Measurements from ENCODE around the gene KCND3.

KCND3 gene

DNA sequence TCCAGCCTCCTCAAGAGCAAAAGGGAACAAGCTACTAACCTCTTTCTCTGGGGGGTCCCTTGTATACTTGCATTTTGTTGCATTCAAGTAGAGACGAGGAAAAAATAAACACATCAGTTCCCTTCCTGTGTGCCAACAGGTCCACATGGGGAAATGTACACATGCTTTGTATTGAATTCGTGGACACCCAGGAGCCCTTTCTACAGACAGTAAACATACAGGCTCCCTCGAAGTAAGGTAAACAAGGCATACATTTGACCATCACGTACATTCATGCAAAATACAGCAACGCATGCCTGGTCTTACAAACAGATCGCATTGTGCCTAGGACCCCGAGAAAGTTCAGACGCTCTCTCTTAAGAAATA, 1.1 kb downstream of the KCND3 start:
- DNase-seq, result no peak

DNA sequence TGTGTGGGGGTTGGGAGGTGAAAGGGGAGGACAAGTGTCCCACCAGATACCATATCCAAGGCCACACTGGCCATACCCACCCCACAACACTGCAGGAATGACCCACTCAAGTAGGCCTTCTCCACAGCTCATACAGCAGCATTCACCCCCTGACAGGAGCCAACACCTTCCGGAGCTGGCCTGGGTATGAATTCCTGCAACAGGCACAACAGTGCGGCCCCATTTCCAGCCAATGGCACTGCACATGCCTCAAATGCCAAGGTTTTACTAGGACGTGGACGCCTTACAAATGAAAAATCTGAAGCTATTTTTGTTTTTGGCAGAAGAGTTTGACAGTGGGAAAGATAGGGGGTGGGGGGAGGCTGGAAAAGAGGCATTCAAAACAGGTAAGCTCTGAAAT, 2.0 kb downstream of the KCND3 start:
- no peak for DNase-seq

DNA sequence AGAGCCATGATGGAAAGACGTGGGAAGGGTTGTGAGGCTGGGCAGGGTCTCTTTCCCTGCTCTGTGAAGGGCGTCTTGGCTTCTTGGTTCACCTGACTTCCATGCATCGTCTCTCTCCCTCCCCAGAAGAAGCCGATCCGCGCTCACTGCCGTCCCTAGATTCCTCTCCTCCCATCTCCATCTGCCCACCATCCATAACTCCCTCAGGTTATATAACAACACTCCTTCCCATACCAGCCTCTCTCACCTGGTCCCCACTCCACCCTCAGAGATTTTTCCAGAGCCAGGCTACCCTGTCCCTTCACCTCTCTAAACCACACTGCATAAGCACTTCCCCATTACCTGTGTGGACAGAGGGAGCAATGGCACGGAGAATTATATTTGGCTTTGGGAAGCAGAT, 6.0 kb downstream of the KCND3 start:
- DNase-seq, result no peak

DNA sequence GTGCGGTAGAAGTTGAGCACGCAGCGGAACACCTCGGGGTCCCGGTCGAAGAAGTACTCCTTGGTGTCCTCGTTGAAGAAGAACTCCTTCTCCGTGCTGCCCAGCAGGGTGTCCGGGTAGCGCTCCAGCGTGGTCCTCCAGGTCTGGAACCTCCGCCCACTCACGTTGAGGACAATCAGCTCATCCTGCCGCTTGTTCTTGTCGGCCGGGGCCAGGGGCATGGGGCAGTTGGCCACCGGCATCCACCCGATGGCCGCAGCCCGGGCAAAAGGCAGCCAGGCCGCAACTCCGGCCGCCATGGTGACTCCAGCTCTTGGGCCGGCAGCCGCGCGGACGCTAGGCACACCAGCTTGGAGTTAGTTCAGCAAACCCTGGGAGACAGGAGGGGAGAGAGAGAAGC, 7.0 kb downstream of the KCND3 start:
- DNase-seq, result no peak

DNA sequence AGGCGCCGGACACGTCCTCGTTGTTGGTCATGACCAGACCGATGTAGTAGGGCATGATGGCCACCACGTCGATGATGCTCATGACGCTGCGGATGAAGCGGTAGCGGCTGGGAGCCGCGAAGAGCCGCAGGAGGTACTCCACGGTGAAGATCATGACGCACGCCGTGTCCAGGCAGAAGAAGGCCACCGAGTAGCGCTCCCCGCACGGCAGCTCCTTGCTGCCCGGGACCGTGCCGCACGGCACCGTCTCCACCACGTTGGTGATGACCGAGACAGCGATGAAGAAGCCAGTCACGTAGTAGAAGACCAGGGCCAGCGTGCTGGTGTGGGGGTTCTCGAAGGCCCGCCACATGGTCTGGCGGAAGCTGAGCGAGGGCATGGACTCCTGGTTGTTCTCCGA, 7.6 kb downstream of the KCND3 start:
- DNase-seq, result no peak

DNA sequence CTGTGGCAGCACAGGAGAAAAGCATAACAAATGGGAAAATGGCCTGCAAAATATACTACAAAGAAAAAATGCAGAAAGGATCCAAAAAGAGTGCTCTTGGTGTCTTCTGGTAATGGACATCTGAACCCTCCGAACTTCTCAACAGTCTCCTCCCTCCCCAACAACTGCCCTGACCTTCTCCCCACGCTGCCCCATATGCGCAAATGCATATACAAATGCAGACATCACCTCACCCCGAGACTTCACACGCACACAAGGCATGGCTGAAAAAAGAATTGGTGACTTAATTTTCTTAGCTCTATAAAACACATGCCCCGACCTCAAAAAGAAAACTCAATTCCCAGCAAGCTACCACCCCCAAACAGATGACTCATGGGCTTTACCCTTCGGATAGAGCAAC, 8.4 kb downstream of the KCND3 start:
- DNase-seq, result no peak

DNA sequence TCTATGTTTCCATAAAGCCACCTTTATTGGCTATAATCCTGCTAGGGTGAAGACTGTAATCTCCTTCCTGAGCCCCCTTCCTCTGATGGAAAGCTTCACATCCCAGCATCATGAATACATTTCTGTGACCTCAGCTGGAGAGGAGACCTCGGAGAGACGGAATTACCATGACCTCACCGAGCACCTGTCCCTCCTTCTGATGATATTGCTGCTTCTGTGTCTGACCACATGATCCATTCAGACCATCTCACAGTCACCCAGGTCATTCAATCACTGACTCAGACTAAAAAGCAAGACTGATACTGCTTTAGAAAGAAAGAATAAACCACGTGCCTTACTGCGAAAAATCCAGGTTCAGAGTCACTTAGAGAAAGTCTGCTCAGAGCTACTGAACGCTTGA, 8.8 kb downstream of the KCND3 start:
- DNase-seq, result no peak

DNA sequence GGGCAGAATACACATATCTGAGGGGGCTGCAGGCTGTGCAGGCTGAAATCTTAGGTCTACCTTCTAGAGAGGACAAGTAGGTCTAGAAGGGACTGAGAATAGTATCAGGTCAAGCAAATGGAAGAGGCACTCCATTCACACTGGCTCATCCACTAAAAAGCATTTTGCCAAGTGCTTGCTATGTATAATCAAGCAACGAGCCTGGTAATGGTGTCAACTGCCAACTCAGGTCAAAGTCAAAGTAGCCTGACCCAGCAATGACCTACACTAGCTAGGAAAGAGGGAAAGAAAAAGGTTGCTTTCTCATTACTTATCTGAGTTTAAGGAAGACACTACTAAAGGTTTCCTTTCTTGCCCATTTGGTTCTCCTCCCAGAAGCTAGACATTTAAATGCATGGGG, 10.8 kb downstream of the KCND3 start:
- no peak for DNase-seq

DNA sequence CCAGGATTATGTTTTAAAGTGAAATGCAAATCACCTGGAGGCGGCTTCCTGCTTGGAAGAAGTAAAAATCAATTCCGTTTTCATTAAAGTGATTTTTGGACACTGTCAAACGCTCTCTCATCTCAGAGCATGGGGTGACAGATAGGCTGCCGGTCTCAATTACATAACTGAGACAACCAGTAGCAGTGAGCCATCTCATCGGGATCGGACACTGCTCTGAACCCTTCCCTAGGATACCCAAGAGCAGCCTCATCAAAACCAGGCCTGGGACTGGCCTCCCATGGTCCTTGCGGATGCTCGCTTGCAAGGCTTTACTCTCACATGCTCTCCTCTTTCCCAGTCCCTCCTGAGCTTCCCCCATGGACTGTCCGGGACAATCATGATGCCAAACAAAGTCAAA, 12.1 kb downstream of the KCND3 start:
- no peak for DNase-seq

DNA sequence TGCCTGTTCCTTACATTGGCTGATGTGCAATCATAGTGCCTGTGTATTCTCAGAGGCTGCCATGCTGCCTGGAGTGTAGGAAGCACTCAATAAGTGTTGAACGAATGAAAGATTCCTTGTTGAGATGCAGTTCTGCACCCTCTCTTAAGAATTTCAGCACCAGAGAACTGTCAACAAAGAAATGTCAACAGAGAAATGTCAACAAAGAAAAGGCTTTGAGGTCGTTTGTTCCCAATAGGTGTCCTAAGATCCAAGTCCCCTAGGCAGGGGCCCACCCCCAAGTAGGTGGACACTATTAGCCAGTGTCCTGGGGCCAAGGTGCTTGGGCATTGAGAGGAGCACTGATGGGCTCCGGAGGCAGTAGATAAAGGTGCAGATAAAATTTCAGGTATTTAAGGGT, 12.6 kb downstream of the KCND3 start:
- no peak for DNase-seq

DNA sequence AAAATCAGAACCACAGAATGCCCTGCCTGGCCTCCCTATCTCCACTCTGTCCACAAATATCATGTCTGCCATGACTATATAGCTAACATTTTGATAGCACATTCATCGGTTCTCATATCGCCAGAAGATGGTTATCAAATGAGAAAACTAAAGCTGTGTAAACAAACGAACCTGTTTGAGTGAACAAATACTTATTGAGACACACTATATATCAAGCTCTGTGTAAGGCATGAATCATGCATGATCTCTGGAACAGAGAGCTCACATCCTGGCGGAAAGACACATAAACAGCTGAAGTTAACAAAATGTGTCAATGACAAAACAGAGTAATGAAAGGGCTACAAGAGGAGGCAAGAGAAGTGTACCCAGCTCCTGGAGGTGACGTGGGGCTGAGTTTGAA, 13.1 kb downstream of the KCND3 start:
- DNase-seq, result no peak

DNA sequence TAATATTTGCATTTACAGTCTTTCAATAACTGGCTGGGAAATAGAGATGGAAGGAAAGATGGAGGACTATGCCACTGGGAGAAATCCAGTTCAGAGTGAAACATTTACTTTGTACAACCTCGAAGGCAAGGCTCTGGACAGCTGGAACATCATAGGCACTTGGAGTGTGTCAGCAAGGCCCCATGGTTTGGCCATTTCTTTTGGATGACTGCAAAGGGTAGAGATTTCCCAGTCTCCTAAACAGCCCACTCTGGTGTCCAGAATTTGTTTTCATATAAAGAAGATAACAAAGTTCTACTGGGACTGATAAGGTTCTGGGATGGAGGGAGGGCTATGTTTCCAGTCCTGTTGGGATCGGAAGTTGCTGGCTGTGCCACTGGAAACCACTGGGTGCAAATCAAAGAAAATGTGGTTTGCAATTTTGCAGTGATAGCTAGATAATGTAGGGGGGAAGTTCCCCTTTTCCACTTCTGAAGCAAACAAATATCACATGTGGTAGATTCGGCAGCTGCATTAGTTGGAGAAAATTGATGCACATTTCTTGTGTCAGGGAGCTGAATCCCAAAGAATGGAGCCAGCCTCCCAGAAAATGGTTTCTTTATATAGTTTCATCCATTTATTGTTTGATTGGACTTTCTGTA, 16.2 kb downstream of the KCND3 start:
- no peak for DNase-seq

DNA sequence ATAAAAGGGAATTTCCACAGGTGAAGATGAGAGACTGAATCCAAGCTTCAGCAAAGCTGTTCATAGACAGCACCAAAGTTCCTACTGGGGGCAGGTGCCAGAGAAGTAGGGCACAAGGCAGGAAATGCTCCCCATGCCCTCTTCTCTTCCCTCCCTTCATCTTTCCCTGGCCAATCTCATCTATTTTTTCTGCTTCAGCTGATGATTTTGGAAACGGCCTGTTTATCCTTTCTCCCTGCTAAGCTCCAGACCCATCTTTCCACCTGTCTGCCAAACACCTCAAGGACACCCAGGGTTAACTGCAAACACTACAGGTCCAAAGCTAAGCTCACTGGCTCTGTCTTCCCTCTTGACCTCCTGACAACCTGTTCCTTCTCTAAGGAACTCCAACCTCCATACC, 18.1 kb downstream of the KCND3 start:
- DNase-seq, result no peak

DNA sequence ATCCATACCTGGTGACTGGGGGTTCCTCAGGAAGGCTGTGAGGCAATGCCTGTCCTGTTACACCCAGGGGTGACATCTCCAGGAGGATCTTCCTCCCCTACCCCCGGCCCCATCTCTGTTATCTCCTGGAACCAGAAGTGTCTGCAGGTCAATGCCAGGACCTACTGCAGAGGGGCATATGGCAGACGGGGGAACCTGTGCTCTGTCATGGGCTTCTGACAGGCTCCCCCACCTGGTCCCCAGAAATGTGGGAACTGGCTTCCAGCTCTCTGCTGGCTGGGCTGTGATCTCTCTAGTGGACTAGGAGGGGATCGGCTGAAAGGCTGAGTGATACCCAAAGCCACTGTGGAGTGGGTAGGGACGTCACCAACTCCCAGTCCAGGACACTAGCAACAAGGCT, 21.0 kb downstream of the KCND3 start:
- DNase-seq, result no peak

DNA sequence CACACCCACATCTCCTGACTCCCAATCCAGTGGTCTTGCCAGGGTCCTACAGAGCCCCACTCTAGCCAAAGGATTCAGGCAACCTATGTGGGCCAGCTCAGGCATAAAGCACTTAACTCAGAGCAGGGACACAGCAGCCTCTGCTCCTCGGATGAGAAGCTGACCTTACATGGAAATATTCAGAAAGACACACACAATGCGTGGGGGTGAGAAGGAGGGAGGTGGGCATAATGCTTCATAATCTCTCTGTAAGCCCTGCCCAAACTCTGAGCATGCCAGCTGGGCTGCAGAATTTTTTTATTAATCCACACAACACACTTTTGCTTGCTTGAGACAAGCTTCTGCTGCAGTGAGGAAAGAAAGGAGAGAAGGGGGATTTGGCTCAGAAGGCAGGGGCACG, 21.6 kb downstream of the KCND3 start:
- DNase-seq, result peak; percentile 58

DNA sequence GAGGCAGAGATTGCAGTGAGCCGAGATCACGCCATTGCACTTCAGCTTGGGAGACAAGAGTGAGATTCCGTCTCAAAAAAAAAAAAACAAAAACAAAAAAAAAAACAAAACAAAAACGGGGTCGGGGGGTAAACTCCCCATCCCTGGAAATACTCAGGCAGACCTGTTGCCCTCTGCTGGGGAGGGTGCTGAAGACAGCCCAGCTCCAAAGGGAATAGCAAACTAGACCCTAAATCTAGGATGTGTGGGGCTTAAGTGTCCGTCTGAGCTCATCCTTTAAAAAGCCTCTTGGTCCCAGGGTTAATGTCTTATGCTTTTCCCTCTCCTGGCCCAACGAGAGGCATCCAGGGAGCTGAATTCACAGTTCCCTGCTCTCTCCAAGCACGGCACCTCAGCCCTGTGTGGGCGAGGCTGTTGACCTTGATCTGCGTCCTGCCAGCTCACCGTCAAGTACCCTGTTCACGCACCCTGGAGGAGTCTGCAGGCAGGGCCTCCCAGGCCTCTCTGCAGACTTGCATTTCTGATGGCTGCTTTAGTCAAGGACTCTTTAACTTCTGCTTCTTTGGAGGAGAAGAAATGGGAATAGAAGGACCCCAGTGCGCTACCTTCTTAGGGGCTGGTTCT, 22.3 kb downstream of the KCND3 start:
- peak; percentile 31 for DNase-seq

DNA sequence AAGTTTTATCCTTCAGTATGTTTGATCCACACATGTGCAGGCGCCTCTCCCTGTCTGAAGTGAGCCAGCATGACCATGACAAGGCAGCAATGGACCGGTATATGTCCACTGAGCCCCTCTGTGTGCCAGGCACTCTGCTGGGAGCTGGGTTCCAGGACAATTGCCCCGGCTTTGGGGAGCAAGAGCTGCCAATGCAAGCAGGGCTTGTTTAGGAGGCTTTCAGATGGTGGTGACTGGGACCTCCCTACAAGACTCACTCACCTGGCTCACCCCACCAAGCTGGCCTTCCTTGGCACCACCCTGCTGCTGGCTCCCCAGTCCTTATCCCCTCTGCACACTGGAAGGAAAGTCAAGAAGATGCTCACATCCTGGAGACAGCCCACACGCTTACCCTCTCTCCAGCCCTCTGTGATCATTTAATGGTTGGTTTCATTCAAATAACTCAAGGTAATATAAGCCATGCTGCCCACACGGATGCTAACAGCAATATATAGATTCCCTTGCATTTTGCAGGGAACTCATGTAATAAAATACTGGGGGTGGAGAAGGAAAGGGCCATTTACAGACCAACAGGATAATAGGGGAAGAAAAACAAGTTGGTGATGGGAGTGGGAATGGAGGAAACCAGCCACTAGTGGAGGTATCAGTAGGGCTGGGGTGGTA, 23.6 kb downstream of the KCND3 start:
- DNase-seq, result no peak

DNA sequence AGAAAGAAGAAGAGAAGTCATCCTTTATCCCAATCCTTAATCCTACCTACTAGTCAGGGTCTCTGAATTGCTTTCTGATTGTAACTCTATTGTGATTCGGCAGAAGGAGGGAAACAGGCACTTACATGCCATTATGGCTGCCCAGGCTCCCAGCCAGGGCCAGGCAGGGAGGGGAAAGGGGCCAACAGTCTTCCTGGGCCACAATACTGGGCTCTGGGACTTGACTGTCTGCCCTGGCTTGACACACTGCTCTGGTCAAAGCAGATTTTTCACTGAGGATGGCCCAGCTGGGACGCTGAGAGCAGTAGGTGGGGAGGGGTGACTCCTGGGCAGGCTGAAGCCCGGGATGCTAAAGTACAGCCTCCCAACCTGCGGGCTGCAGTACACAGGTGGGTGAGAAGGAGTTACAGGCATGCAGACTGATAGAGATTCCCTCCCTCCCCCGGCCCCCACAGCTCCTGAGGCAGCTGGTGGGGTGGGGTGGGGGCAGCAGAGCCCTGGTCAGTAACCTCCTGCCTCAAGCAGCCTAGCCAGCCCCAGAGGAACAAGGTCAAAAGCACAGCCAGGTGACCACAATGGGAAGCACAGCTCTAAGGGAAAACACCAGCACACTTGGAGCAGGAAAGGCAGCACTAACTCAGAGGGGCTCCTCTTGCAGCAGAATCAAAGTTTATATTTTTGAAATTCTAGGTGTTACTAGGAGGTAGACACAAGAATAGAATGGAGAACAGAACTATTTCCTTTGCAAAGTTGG, 25.3 kb downstream of the KCND3 start:
- DNase-seq, result no peak

DNA sequence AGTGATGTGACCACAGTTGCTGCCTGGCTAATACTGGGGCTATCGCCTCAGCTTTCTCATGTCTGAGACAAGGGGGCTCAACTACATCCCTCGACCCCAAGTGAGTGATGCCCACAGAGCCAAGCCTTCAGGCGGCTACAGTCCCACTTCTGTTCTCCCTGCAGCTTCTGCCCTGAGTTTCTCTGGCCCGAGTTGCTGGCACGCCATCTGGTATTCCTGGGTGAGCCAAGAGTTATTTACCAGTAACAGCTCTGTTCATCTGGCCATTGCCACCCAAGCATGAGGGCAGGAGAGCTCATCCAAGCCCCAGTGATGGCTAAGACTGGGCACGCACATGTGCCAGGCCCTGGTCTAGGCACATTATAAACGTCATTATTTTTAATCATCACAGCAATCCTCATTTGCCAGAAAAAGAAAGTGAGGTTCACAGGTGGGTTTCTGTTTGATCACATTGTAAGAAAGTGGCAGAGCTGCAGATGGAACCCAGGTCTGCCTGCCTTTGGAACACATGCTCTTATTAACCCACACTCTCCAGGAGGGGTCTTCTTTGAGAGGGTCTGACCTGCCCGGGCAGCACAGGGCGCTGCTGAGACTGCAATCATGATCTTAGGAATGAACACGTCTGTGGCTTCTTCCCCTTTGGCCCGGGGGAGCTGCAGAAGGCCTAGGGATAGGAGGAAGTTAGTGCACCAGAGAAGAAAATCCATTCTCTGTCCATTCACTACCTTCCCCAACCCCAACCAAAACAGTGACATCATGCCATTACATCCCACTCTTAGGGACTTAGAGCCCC, 27.5 kb downstream of the KCND3 start:
- DNase-seq, result no peak

DNA sequence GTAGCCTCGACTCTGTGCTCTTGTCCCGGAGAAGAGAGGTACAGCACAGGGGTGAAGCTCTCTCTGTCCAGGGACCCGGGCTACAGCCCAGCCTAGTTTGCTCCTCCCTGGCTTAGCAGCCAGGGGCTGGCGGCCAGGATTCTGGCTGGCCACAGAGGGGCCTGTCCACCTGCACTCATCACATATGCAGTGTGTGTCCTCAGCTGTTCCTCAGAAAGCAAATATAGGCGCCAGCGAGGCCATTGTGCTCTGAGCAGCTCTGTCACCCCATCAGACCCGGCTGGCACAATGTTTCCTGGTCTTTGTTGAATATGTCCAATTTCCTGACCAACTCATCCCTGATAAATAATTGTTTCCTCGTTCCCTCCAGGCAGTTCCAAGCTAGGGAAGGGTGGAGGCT, 28.5 kb downstream of the KCND3 start:
- DNase-seq, result no peak

DNA sequence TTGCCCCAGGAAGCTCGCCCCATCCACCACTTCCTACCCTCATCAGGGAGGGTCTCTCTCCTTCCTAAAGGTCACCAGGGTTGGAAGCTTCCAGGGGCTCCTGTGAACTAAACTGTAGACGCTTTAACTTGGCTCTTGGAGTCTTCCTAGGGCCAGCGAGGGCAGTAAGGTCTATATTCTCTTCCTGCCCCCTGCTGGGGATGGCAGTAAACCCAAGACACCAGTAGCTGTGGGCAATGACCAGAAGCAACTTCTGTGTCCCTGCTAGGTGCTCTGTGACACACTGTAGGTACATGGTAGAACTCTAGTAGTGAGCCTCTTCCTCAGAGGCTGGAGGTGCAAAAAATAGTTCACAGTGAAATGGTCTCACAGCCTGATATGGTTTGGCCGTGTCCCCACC, 30.0 kb downstream of the KCND3 start:
- DNase-seq, result peak; percentile 57

DNA sequence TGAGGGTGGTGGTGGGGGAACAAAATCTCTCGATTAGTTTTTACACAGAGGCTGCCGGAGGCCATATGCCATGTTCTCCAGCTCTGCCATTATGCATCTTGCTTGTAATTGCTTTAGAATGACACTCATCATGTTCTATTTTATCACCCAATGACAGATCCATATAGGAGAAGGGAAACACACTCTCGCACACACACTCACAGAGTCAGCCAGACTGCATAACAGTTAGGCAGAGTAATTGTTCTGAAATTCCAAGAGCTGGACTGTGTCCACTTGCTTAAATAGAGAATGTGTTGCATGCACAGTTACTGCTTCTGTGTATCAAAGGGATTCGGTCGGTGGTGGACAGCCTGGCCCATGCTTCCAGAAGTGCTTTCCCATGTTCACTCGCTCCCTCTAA, 30.6 kb downstream of the KCND3 start:
- DNase-seq, result no peak

DNA sequence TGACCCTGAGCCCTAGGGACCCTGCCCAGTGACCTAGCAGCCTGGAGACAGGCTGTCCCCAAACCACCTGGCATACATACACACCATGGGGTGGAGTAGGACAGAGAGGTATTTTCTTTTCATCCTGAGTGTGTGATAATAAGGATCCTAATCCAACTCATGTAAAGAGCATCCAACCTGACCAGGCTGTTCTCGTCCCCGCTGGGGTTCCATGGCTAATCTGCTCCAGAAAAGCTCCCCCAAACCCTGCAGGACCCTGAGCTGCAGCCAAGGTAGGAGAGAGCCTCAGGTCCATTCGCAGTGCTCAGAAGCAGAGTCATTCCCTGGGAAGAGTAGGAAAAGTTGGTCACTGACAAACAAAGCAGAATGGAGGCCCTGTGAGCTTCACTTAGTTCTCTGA, 31.4 kb downstream of the KCND3 start:
- no peak for DNase-seq
